ENCODE measurements around the gene EID3. TPM values are rescaled to one million over a fixed set of nuclear protein-coding genes. Genes with fewer than 3 reads are reported as not detected.
"Not testable (repeated sequence)": the region's sequence is repeated elsewhere in the genome, so short reads cannot be mapped to it uniquely, and the experiment has no call there.

The EID3 gene
- 6.1 TPM for polyA plus RNA-seq (2013)

DNA sequence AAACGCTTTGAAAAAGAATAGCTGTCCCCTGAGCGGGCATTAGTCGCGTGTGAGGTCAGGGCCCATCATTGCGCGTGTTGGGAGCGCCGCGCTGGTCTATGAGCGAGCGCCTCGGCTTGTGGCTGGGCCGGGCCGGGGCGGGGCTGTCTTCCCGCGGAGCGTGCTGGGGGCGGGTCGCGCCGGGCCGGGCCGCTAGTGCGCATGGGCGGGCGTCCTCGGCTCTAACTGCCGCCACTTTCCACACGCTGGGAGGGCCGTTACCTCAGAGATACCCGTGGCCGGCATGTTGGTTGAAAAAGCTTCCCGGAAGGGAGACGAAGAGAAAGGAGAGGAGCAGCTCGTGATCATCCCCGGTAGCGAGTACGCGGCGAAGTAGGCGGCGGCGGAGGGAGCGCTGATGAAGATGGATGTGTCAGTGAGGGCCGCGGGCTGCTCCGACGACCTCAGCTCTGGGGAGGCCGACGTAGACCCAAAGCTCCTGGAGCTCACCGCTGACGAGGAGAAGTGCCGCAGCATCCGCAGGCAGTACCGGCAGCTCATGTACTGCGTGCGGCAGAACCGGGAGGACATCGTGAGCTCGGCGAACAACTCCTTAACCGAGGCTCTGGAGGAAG lies at the start of gene EID3:
Gene EID3 (plus strand): TSS at position 202 of the 614 bp plus-strand sequence. CDS start 196 bp downstream, at position 398.
- Histone ChIP-seq H3K27me3 (replicated peaks in 2 of 5; ENCODE audit: control insufficient read depth in 4 of 5, insufficient read depth in 5 of 5, low read length in 4 of 5) (no peaks in the 10 kb centered on the region), H3K36me3 (ENCODE audit: control insufficient read depth in 4 of 4, insufficient read depth in 4 of 4, low read length in 3 of 4) (peaks cover 0 to 48% (median 7%) of the 10 kb centered on the region in 4 experiments), H3K4me1 (ENCODE audit: control extremely low read depth in 1 of 4, control insufficient read depth in 4 of 4, insufficient read depth in 4 of 4, low read length in 3 of 4) (peaks cover 5 to 17% (median 15%) of the 10 kb centered on the region in 4 experiments), H3K9me3 (ENCODE audit: control extremely low read depth in 1 of 5, control insufficient read depth in 4 of 5, insufficient read depth in 2 of 5, low read depth in 1 of 5, low read length in 4 of 5) (no peaks in the 10 kb centered on the region), H3K27ac (ENCODE audit: insufficient read depth in 1 of 2, low read depth in 1 of 2, low read length in 2 of 2, poor library complexity in 1 of 2, severe bottlenecking in 2 of 2) (no peak within 1 kb of the TSS), H3K4me3 (ENCODE audit: control insufficient read depth in 1 of 7, extremely low read depth in 1 of 7, insufficient read depth in 4 of 7, low read depth in 2 of 7, low read length in 6 of 7) (peak within 1 kb of the TSS; percentile 37 to 77 (median 56))
- WGBS (ENCODE audit: insufficient coverage) = 9% methylated on average over 51 of the region's 63 CpGs
- POLR2A ChIA-PET = interaction anchor here (0.6 to 2.1 kb wide), 4 partner anchors 13 to 1084 kb away, joined by 3 to 10 read pairs (median 6); no protein-coding TSS in a partner anchor
- CTCF ChIA-PET = interaction anchor here (0.9 to 3.1 kb wide), 8 partner anchors 9 to 98 kb away, joined by 3 to 16 read pairs (median 4); no protein-coding TSS in a partner anchor
- peak; percentile 74 to 87 (median 84) for DNase-seq

DNA sequence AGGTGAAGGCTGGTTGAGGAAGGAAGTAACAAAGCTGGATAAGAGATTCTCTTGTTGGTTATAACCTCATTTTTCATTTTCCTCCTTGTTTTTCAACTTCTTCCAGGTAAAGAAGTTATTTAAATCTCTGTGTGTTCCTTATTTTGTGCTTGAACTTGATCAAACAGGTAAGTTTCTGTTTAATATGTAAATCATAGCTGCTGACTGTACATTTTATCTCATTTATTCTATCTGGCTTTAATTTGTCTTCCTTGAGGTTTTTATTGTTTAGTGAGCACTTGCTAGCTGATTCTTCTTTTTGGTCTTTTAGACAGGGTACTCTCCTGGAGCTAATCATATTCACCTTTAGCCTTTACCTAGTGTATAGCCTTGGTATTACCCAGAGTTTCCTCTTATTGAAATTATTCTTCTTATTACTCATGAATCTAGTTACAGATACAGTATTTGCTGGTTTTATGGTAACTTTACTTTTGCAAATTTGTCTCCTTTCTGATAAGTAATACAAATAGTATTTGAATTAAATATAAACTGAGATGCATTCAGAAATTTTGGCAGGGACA lies 45.5 kb upstream of the EID3 start:
- no peak for DNase-seq
- CTCF ChIA-PET = interaction anchor here (1.5 kb wide), 1 partner anchor 29 kb away, joined by 4 read pairs; no protein-coding TSS in a partner anchor
- no peaks in the 10 kb centered on the region for H3K9me3 ChIP-seq (ENCODE audit: control extremely low read depth in 1 of 5, control insufficient read depth in 4 of 5, insufficient read depth in 2 of 5, low read depth in 1 of 5, low read length in 4 of 5)
- H3K36me3 ChIP-seq (ENCODE audit: control insufficient read depth in 4 of 4, insufficient read depth in 4 of 4, low read length in 3 of 4) = no peaks in the 10 kb centered on the region
- H3K27ac ChIP-seq (ENCODE audit: insufficient read depth in 1 of 2, low read depth in 1 of 2, low read length in 2 of 2, poor library complexity in 1 of 2, severe bottlenecking in 2 of 2) = no peak overlapping the region
- H3K4me3 ChIP-seq (ENCODE audit: control insufficient read depth in 1 of 7, extremely low read depth in 1 of 7, insufficient read depth in 4 of 7, low read depth in 2 of 7, low read length in 6 of 7) = no peak overlapping the region
- POLR2A ChIA-PET = no interaction called here
- H3K4me1 ChIP-seq (ENCODE audit: control extremely low read depth in 1 of 4, control insufficient read depth in 4 of 4, insufficient read depth in 4 of 4, low read length in 3 of 4) = peaks cover 0 to 5% (median under 1%) of the 10 kb centered on the region in 4 experiments
- H3K27me3 ChIP-seq (replicated peaks in 2 of 5; ENCODE audit: control insufficient read depth in 4 of 5, insufficient read depth in 5 of 5, low read length in 4 of 5) = no peaks in the 10 kb centered on the region

DNA sequence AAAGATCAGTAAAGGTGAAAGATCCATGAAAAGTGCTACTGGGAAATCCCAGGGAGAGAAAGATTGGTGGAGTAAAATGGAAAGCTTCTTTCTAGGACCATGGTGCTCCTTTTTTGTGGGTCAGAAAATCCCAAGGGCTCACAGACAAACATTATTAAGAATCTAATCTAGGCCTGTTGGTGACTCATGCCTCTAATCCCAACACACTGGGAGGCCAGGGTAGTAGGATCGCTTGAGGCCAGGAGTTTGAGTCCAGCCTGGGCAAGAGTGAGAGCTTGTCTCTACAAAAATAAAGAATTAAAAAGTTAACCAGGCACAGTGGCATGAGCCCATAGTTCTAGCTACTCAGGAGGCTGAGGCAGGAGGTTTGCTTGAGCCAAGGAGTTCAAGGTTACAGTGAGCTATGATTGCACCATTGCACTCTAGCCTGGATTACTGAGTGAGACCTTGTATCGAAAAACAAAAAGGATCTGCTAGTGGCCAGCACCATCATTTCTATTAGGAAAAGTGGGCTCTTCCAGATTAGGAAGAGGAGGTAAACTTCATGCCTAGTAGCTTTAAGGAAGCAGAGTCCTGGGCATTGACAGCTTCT lies 45.0 kb upstream of the EID3 start:
- POLR2A ChIA-PET = no interaction called here

DNA sequence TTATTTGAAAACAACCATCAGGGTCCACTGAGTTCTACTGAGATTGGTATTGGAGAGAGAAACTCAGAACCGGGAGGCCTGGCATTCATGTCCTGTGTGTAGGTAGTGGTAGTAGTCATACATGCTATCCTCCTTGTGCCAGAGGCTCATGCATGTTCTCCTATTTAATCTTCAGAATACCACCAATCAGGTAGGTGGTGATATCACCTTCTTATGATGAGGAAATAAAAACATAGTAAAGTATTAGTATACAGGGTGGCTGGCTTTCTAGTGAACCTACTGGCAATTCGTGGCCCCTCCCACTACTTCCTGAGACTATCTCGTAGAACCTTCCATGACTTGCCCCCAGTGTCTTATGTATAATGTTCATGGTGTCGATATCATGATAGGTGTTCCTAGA lies 40.5 kb upstream of the EID3 start:
- ChIA-PET POLR2A (no interaction called here), CTCF (interaction anchor here (1.3 kb wide), 1 partner anchor 9 kb away, joined by 7 read pairs; no protein-coding TSS in a partner anchor)
- Histone ChIP-seq H3K9me3 (ENCODE audit: control extremely low read depth in 1 of 5, control insufficient read depth in 4 of 5, insufficient read depth in 2 of 5, low read depth in 1 of 5, low read length in 4 of 5) (no peaks in the 10 kb centered on the region), H3K4me3 (ENCODE audit: control insufficient read depth in 1 of 7, extremely low read depth in 1 of 7, insufficient read depth in 4 of 7, low read depth in 2 of 7, low read length in 6 of 7) (no peak overlapping the region), H3K27me3 (replicated peaks in 2 of 5; ENCODE audit: control insufficient read depth in 4 of 5, insufficient read depth in 5 of 5, low read length in 4 of 5) (no peaks in the 10 kb centered on the region), H3K27ac (ENCODE audit: insufficient read depth in 1 of 2, low read depth in 1 of 2, low read length in 2 of 2, poor library complexity in 1 of 2, severe bottlenecking in 2 of 2) (no peak overlapping the region), H3K36me3 (ENCODE audit: control insufficient read depth in 4 of 4, insufficient read depth in 4 of 4, low read length in 3 of 4) (no peaks in the 10 kb centered on the region), H3K4me1 (ENCODE audit: control extremely low read depth in 1 of 4, control insufficient read depth in 4 of 4, insufficient read depth in 4 of 4, low read length in 3 of 4) (peaks cover 0 to 8% (median 1%) of the 10 kb centered on the region in 4 experiments)
- WGBS (ENCODE audit: insufficient coverage) = no CpG with 5 or more reads among the region's 4 CpGs
- peak in 1 of 3 donors; percentile 10 for DNase-seq

More for the DNA sequence above, 45.0 kb upstream of the EID3 start:
- DNase-seq = no peak
- Histone ChIP-seq H3K9me3 (ENCODE audit: control extremely low read depth in 1 of 5, control insufficient read depth in 4 of 5, insufficient read depth in 2 of 5, low read depth in 1 of 5, low read length in 4 of 5) (no peaks in the 10 kb centered on the region), H3K27me3 (replicated peaks in 2 of 5; ENCODE audit: control insufficient read depth in 4 of 5, insufficient read depth in 5 of 5, low read length in 4 of 5) (no peaks in the 10 kb centered on the region), H3K36me3 (ENCODE audit: control insufficient read depth in 4 of 4, insufficient read depth in 4 of 4, low read length in 3 of 4) (no peaks in the 10 kb centered on the region), H3K4me3 (ENCODE audit: control insufficient read depth in 1 of 7, extremely low read depth in 1 of 7, insufficient read depth in 4 of 7, low read depth in 2 of 7, low read length in 6 of 7) (no peak overlapping the region), H3K4me1 (ENCODE audit: control extremely low read depth in 1 of 4, control insufficient read depth in 4 of 4, insufficient read depth in 4 of 4, low read length in 3 of 4) (peaks cover 0 to 2% (median under 1%) of the 10 kb centered on the region in 4 experiments), H3K27ac (ENCODE audit: insufficient read depth in 1 of 2, low read depth in 1 of 2, low read length in 2 of 2, poor library complexity in 1 of 2, severe bottlenecking in 2 of 2) (no peak overlapping the region)
- WGBS (ENCODE audit: insufficient coverage) = 100% methylated on average over 2 of the region's 2 CpGs
- CTCF ChIA-PET = interaction anchor here (1.5 kb wide), 1 partner anchor 28 kb away, joined by 4 read pairs; no protein-coding TSS in a partner anchor

DNA sequence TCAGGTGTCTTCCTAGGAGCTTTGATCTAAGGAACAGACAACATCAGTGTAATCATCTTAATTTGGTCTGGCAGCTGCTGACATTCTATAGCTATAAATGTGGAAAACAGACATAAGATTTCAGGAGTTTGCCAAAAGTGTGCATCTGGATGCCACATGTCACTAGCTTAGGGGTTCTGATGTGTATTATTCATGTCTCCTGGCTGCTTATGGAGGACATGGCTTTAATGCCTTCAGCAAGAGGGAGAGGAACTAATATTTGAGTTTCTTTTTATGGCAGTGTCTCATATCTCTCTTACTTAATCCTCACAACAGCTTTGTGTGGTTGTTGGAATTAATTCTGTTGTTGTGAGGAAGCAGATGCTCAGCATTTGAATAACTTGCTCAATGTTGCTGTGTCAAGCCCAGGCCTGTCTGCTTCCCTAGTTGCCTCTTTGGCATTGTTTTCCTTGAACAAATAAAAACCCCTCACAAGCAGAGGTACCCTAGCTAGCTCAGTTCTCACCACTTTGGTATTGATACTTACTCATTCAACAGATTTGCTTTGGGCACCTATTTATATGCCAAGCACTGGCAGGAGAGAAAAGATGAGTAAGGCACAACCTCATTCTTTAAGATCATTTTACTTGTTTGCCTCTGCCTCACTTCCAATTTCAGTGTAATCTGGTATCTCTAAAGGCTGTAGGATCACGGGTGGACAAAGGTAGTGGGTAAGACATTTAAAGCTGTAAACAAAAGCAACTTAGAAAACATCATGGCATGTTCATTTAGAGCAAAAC lies 39.8 kb upstream of the EID3 start:
- H3K9me3 ChIP-seq (ENCODE audit: control extremely low read depth in 1 of 5, control insufficient read depth in 4 of 5, insufficient read depth in 2 of 5, low read depth in 1 of 5, low read length in 4 of 5) = no peaks in the 10 kb centered on the region
- no peaks in the 10 kb centered on the region for H3K27me3 ChIP-seq (replicated peaks in 2 of 5; ENCODE audit: control insufficient read depth in 4 of 5, insufficient read depth in 5 of 5, low read length in 4 of 5)
- no CpG with 5 or more reads among the region's 1 CpG for whole genome bisulfite sequencing (ENCODE audit: insufficient coverage)
- no peak overlapping the region for H3K27ac ChIP-seq (ENCODE audit: insufficient read depth in 1 of 2, low read depth in 1 of 2, low read length in 2 of 2, poor library complexity in 1 of 2, severe bottlenecking in 2 of 2)
- H3K4me3 ChIP-seq (ENCODE audit: control insufficient read depth in 1 of 7, extremely low read depth in 1 of 7, insufficient read depth in 4 of 7, low read depth in 2 of 7, low read length in 6 of 7) = no peak overlapping the region
- CTCF ChIA-PET = interaction anchor here (0.6 to 1.3 kb wide), 2 partner anchors 10 to 41 kb away, joined by 3 to 7 read pairs; no protein-coding TSS in a partner anchor
- peaks cover 0 to 8% (median 1%) of the 10 kb centered on the region in 4 experiments for H3K4me1 ChIP-seq (ENCODE audit: control extremely low read depth in 1 of 4, control insufficient read depth in 4 of 4, insufficient read depth in 4 of 4, low read length in 3 of 4)
- POLR2A ChIA-PET = no interaction called here
- peak in 1 of 3 donors; percentile 61 for DNase-seq
- H3K36me3 ChIP-seq (ENCODE audit: control insufficient read depth in 4 of 4, insufficient read depth in 4 of 4, low read length in 3 of 4) = no peaks in the 10 kb centered on the region

DNA sequence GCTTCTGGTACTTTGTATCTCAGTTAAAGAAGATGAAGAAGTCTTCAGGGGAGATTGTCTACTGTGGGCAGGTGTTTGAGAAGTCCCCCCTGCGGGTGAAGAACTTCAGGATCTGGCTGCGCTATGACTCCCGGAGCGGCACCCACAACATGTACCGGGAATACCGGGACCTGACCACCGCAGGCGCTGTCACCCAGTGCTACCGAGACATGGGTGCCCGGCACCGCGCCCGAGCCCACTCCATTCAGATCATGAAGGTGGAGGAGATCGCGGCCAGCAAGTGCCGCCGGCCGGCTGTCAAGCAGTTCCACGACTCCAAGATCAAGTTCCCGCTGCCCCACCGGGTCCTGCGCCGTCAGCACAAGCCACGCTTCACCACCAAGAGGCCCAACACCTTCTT lies 38.1 kb upstream of the EID3 start:
- H3K36me3 ChIP-seq (ENCODE audit: control insufficient read depth in 4 of 4, insufficient read depth in 4 of 4, low read length in 3 of 4); H3K9me3 ChIP-seq (ENCODE audit: control extremely low read depth in 1 of 5, control insufficient read depth in 4 of 5, insufficient read depth in 2 of 5, low read depth in 1 of 5, low read length in 4 of 5); DNase-seq; H3K4me1 ChIP-seq (ENCODE audit: control extremely low read depth in 1 of 4, control insufficient read depth in 4 of 4, insufficient read depth in 4 of 4, low read length in 3 of 4); H3K27me3 ChIP-seq (replicated peaks in 2 of 5; ENCODE audit: control insufficient read depth in 4 of 5, insufficient read depth in 5 of 5, low read length in 4 of 5); POLR2A ChIA-PET; CTCF ChIA-PET; H3K27ac ChIP-seq (ENCODE audit: insufficient read depth in 1 of 2, low read depth in 1 of 2, low read length in 2 of 2, poor library complexity in 1 of 2, severe bottlenecking in 2 of 2); H3K4me3 ChIP-seq (ENCODE audit: control insufficient read depth in 1 of 7, extremely low read depth in 1 of 7, insufficient read depth in 4 of 7, low read depth in 2 of 7, low read length in 6 of 7): not testable (repeated sequence)
- WGBS (ENCODE audit: insufficient coverage) = 100% methylated on average over 2 of the region's 24 CpGs
